ENCODE measurements around the gene HAPLN2.

The HAPLN2 gene

GRCh38 chr1:156646738-156647211, 27.6 kb downstream of the HAPLN2 start:
- no peak overlapping the region for H3K4me3 ChIP-seq (ENCODE audit: low read depth, low read length)
- no peak for TF ChIP-seq CTCF (IDR thresholded peaks at IDR 0.05; ENCODE audit: borderline replicate concordance, insufficient read depth, low read depth, low read length)

- no peak overlapping the region for H3K4me3 ChIP-seq (ENCODE audit: low read depth, low read length)
These were observed 28.1 kb downstream of the HAPLN2 start for GRCh38 chr1:156647351-156647750.

GRCh38 chr1:156648496-156648895, 29.3 kb downstream of the HAPLN2 start:
- no peak for TF ChIP-seq CTCF (IDR thresholded peaks at IDR 0.05; ENCODE audit: borderline replicate concordance, insufficient read depth, low read depth, low read length)
- H3K4me3 ChIP-seq (ENCODE audit: low read depth, low read length): no peak overlapping the region

More at GRCh38 chr1:156647351-156647750, 28.1 kb downstream of the HAPLN2 start:
- no peak for TF ChIP-seq CTCF (IDR thresholded peaks at IDR 0.05; ENCODE audit: borderline replicate concordance, insufficient read depth, low read depth, low read length)

- no peak for TF ChIP-seq CTCF (IDR thresholded peaks at IDR 0.05; ENCODE audit: borderline replicate concordance, insufficient read depth, low read depth, low read length)
- H3K4me3 ChIP-seq (ENCODE audit: low read depth, low read length): no peak overlapping the region
These were observed 29.7 kb downstream of the HAPLN2 start for GRCh38 chr1:156648951-156649350.

GRCh38 chr1:156652131-156652991, 33.1 kb downstream of the HAPLN2 start:
- TF ChIP-seq CTCF (IDR thresholded peaks at IDR 0.05; ENCODE audit: borderline replicate concordance, insufficient read depth, low read depth, low read length): no peak

GRCh38 chr1:156652992-156653355, 33.8 kb downstream of the HAPLN2 start:
- no peak for TF ChIP-seq CTCF (IDR thresholded peaks at IDR 0.05; ENCODE audit: borderline replicate concordance, insufficient read depth, low read depth, low read length)
- H3K4me3 ChIP-seq (ENCODE audit: low read depth, low read length): no peak overlapping the region

More at GRCh38 chr1:156652131-156652991, 33.1 kb downstream of the HAPLN2 start:
- no peak overlapping the region for H3K4me3 ChIP-seq (ENCODE audit: low read depth, low read length)

- no peak overlapping the region for H3K4me3 ChIP-seq (ENCODE audit: low read depth, low read length)
- no peak for TF ChIP-seq CTCF (IDR thresholded peaks at IDR 0.05; ENCODE audit: borderline replicate concordance, insufficient read depth, low read depth, low read length)
These were observed 35.5 kb downstream of the HAPLN2 start for GRCh38 chr1:156654700-156655099.
